Stimulated activated CD8-positive, alpha-beta memory T cell treated with anti-CD3 and anti-CD28 coated beads, Interleukin-4, amount 100 ng/mL, for 48 hours (primary cell): ENCODE results near the gene SLC12A4.
"Not testable (repeated sequence)": the region's sequence is repeated elsewhere in the genome, so short reads cannot be mapped to it uniquely, and the experiment has no call there.

Experiments
- DNase-seq: peaks from one replicate; pipeline ENCODE4 v3.0.0-alpha.2; 2020

SLC12A4 gene

DNA sequence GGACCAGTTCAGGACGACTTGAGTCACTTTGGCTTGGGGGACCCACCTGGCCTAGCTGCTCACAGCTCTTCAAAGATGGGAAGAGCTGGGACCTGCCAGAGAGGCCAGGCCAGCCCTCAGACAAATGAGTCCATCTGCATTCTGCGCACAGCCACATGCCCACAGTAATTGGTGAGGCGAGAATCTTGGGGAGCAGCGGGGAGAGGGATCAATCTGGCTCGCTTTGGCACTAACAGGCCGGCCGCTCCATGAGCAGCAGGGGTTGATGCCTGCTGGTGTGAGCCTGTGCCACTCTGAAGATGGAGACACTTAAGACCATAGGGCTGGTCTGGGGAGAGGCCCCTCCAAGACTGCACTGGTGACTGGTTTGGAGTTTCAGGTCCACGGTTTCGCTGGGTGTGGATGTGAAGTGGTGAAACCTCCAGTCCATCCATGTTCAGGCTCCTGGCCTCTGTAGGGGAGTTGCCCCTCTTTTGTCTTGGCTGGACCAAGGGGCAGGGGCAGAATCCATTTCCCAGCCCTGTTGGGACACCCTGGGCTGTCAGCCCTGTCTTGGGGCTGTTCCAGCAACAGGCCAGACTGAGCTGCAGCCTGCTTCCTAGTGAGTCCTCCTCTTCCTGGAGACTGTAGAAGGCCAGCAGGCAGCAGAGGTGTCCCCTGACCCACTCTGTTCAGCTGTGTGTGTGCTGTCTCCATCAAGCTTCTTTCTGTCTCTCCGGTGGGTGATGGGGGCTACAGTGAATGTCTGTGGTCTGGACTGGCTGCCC lies 44.1 kb downstream of the SLC12A4 start:
- no peak for DNase-seq

DNA sequence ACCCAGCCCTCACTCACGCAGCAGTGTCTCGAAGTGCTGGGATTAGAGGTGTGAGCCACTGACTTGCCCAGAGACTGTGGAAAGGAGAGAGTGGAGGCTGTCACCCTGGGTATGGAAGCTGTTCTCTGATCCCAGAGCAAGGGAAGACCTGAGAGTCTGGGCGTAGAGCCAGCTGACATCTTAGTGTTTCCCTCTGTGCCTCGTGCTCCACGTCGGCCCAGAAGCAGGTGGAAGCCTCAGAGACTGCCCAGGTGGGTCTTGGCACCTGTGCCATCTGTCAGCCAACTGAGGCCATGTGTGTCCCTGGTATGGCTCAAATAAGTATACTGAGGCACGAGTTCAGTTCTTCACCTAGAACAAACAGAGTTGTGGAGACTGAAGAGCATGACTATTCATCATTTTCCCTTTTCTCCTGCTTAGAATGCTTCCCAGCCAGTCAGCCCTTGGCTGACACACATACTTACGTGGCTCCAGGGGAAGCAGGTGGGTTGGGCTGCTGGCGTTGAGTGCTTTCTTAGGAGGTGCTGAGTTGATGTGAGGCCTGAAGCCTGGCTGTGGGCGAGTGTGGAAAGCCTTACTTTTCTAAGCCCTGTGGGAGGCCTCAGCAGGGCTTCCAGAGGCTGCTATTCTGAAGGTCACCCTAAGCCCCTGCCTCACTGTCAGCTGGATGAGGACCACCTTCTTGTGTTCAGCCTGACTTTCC lies 44.9 kb downstream of the SLC12A4 start:
- DNase-seq, result no peak

DNA sequence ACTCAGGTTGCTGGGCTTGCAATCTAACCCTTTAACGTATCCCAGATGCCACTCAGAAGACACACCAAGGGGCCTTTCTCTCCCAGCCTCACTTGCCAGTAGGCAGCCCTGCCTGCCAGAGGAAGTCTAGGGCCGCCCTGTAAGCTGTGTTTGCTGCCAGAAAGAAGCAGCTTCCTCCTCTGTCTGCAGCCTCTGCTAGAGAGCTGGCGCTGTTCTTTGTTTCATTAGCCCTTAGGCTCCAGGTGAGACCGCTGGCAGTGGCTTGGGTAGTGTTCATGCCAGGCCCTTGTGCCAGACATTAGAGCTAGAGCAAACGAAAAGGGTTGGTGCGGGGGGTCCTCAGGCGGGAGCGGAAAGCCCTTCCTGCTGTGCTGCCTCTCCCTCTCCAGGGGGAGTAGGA lies 45.7 kb downstream of the SLC12A4 start:
- DNase-seq, result no peak

DNA sequence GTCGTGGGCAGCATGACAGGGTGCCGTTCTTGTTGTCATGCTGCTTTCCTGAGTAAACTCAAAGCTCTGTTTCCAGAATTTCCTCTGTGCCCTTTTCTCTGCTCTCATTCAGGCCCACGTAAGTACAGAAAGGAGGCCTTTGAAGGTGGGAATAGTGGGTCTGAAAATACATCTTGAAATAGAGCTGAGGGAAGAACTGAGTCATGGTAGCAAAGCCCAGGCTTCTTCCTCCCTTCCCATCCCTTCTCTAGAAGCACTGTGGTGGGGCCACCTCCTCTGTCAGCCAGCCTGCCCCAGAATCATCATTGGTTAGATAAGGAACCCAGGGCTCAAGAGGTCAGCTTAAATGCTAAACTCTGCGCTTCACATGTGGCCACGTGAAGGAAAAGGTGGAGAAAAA lies 46.2 kb downstream of the SLC12A4 start:
- DNase-seq, result no peak

DNA sequence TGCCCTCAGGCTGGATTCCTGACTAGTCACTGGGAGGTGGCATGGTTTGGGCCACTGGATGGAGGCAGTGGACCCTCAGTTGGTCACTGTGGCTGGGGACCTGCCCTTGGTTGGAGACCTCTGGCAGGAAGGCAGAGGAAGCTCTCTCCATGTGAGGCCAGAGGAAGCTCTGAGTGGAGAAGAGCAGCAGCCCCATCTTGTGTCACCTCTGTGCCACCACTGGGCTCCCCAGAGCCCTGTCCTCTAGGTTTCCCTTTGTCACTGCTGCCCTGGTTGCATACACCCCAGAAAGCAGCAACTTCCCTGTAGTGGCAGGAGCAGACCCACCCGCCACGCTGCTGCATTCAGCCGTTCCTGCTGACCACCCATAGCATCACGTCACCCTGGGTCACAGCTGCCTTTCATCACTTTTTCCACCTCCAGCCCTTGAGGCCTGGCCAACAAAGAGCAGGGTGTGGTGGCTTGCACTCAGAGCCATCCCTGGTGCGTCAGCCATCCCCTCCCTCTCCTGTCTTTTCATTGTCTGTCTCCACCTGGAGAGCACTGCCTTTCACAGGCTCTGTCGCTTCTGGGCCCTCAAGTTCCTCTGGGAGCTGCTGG lies 48.7 kb downstream of the SLC12A4 start:
- DNase-seq, result no peak

DNA sequence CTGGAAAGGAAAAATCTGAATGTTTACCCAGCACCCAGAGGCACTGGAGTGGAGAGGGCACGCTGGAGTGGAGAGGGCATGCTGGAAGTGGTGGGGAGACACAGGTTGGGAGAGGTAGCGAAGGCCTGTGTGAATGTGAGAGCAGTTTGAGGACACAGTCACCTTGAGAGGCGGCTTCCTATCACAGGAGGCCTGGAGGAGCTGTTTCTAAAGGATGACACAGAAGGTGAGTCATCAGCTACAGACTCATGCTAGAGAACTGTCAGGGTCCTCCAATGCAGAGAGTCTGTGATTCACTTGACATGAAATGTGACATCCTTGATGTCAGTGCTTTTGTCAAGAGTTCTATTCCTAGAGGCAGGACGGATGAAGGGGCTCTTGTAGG lies 50.6 kb downstream of the SLC12A4 start:
- peak; percentile 69 for DNase-seq

DNA sequence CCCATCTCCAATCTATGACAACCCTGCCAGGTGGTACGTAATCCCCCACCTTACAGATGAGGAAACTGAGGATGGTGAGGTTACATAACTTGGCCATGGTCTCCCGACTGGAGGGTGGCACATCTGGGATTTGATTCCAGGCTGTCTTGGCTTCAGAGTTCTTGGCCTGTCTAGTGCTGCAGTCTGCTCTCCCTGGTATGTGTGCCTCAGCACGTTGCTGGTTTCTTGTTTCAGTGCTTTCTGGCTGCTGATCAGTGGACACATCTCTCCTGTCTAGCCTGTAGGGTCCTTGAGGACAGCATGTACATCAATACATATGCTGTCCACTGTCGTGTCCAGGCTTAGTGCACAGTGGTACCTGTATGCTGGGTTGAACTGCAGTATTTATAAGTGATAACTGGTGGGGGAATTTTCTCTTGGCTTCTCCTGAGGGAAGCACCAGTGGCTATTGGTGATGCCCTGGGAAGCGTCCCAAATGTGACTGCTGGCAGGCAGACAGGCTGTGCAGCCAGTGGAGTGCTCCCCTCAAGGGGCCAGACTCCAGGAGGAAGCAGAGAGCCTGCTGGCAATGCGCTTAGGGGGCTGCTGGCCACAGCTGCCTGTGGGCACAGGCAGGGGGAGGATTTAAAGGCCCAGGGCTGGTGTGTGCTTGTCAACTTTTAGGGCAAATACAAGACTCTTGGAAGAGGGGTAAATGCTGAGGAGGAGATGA lies 51.1 kb downstream of the SLC12A4 start:
- no peak for DNase-seq

DNA sequence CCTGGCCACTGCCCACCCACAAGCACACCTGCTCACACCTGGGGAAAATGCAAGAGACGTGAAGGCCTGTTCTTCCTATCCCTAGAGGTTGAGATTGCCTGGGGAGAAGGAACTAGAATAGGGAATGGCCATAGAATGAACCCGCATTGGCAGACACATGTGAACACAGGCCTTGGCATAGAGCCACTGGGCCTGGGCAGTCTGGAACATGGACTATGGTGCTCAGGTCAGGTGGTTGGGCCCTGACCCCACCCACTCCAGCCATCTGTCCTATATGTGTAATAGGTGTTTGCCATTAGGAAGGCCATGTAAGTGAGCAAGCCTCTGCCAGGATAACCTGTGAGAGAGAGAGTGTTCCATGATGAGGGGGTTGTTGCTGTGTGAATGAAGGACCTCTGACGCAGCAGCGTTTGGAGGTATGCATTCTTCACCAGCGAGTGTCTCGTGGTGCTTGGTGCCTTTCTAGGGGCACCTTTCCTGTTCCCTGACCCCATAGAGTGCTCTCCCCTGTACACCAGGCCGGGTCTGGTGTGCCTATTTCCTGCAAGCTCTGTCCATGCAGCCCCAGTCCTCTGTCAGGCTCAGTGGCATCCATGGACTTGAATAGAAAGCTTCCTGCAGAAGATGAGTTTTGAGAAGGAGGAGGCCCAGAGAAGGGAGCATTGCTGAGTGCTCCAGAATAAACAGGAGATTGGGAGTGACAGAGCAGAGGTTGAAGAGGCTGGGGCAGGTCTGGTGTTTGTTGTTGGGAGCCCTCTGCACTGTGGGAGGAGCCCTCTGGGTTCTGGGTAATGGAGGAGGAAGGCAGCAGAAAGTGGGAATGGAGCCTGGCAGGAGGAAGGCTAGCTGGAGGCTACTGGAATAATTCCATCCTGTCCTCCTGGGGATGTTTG lies 52.4 kb downstream of the SLC12A4 start:
- DNase-seq, result no peak

DNA sequence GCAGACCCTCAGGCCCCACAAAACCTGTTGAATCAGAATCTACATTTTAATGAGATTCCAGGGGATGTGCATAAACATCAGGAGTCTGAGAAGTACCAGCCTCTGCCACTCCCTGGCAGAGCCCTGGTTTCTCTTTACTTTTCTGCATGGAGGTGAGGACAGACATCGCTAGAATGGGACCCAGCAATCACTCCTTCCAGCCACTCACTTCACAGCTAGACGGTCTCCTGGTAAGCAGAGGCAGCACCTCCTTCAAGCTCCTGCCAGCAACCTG lies 53.0 kb downstream of the SLC12A4 start:
- not testable (repeated sequence) for DNase-seq

DNA sequence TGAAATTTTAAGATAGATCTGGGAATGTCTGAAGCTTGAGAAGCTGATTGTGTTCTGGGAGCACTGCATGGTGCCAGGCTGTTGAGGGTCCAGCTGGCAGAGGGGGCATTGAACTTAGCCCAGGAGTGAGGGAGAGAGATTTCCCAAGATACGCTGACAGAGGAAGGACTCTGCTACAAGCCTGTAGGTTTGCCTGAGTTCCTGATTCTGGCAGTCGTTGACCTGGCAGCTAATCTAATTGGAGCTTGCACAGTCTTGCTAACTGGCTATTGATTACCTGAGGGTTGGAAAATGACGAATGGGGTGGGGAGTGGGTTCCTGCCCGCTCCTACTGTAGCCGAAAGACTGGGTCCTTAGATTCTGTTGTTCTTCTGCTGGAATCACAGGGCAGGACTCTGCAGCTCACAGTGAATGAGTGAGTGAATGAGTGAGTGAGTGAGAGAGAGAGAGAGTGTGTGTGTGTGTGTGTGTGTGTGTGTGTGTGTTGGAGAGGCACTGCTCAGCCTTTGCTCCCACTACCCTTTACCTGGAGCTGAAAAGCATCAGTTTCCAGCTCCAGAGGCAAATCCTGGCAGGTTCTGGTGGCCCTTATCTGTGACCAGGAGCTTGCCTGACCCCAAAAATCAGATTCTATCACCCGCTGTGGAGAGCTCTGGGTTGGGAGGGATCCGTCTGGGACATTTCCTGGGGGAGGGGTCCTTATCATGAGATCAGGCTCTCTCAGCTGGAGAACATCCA lies 53.5 kb downstream of the SLC12A4 start:
- no peak for DNase-seq

DNA sequence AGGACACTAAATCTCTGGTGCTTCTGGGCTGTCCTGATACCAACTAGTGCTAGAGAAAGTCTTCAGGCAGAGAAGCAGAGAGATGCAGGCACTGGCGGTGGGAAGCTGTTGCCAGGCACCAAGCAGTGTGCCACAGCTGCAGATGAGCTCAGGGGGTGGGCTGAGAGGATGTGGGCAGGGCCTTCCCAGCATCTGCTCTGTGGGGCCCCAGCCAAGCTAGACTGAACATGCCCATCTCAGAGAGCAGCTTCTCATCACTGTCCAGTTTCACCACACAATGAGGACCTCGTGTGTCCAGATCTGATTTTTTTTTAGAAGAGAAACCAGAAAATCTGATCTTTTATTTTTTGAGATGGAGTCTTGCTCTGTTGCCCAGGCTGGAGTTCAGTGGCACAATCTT lies 58.3 kb downstream of the SLC12A4 start:
- DNase-seq, result peak; percentile 53

DNA sequence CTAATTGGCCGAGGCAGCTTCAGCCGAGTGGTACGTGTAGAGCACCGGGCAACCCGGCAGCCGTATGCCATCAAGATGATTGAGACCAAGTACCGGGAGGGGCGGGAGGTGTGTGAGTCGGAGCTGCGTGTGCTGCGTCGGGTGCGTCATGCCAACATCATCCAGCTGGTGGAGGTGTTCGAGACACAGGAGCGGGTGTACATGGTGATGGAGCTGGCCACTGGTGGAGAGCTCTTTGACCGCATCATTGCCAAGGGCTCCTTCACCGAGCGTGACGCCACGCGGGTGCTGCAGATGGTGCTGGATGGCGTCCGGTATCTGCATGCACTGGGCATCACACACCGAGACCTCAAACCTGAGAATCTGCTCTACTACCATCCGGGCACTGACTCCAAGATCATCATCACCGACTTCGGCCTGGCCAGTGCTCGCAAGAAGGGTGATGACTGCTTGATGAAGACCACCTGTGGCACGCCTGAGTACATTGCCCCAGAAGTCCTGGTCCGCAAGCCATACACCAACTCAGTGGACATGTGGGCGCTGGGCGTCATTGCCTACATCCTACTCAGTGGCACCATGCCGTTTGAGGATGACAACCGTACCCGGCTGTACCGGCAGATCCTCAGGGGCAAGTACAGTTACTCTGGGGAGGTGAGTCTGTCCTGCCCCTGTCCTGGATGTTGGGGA lies 59.2 kb downstream of the SLC12A4 start:
- DNase-seq, result no peak

DNA sequence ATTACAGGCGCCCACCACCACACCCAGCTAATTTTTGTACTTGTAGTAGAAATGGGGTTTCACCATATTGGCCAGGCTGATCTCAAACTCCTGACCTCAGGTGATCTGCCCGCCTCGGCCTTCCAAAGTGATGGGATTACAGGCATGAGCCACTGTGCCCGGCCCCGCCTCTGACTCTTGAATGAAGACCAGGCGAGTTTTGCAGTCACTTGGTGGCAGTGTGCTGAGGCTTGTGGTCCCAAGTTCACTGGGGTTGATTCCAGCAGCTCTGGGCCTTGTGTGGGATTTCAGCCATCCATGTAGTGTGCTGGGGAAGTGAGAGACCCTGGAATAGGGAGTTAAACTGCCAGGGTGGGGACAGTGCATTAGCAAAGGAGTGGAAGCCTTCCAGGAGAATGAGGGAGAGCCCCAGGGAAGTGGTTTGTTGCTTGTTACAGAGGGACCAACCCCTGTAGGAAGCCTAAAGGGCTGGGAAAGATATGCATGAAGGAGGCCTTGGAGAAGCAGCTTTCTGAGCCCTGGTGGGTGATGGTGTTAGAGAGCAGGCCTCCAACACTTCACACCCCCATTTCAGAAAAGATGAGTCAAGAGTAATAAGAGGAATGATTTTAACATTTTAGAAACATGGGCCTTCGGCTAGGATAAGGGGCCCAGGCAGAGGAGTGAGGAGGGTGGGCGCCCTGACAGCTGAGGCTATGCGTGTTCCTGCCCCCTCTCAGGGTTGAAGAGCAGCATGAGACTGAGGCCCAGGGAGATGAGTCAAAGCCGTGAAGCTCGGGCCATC lies 60.8 kb downstream of the SLC12A4 start:
- DNase-seq, result no peak

DNA sequence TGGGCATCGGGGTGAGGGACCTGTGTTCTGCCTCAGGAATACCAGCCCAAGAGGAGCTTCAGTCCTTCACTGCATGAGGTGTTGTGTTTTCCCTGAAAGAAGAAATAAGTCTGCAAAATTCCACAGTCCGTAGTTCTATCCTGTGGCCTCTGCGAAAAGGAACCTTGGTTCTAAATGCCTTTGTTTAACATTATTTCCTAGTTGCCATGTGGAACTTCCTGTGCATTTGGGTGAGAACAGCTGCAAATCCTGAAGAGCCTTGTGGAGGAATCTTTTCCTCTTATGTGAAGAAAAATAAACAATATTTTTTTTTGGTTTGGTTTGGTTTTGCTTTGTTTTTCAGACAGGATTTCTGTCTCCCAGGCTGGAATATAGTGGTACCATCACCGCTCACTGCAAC lies 65.6 kb downstream of the SLC12A4 start:
- no peak for DNase-seq

DNA sequence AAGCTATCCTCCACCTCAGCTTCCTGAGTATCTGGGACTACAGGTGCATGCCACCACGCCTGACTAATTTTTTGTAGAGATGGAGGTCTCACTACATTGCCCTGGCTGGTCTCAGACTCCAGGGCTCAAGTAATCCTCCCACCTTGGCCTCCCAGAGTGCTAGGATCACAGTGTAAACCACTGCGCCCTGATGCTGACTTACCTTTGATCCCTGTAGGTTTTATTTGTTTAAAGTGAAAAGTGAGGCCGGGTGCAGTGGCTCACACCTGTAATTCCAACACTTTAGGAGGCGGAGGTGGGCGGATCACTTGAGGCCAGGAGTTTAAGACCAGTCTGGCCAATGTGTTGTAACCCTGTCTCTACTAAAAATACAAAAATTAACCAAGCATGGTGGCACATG lies 66.7 kb downstream of the SLC12A4 start:
- DNase-seq, result no peak

DNA sequence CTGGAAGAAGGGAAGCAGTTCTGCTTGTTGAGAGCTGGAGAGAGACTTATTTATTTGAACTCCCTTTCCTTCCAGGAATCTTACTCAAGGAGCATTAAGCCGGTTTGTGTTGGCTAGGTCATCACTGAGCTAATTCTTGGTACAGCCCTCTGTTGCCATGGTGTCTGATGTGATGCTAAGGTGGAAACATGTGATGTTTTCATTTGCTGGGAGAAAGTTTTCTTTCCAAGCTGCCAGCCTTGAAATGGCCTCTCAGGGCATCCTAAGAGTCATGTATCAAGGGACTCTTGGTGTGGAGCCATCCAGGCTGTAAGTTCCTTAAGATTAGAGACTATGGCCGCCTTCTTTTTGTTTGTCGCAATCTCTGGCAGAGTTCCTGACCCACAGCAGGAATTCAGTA lies 71.2 kb downstream of the SLC12A4 start:
- no peak for DNase-seq

DNA sequence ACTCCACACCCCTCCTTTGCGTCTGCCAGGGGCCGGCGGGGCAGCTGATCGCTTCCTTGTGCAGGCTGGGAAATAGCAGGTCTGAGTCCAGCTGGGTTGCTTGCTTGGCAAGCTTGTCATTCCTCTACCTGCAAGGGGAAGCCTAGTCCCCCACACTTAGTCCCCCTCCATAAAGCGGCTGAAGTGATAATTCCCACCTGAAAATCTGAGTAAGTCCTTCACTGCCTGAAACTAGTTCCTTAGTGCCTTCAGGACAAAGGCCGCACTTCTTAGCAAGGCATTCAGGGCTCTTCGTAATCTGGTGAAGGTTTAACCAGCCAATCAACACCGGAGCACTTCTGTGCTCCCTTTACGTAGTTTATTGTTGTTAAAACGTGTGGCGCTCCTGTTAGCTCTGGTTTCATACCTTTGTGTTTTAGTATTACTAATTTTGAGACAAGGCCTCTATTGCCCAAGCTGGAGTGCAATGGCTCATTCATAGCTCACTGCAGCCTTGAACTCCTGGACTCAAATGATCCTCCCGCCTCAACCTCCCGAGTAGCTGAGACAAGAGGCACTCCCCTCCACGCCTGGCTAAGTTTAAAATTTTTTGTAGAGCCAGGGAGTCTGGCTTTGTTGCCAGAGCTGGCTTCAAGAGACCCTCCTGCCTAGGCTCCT lies 74.6 kb downstream of the SLC12A4 start:
- no peak for DNase-seq
